Measurements from ENCODE around the gene KIF15.
A peak's percentile ranks its signal among the peaks of the same experiment; 100 is the strongest.
"Not testable (repeated sequence)": the region's sequence is repeated elsewhere in the genome, so short reads cannot be mapped to it uniquely, and the experiment has no call there.

The KIF15 gene

GRCh38 chr3:44821206-44821605 is 59.6 kb downstream of the KIF15 start:
- not testable (repeated sequence) for DNase-seq

GRCh38 chr3:44825264-44825925 is 63.8 kb downstream of the KIF15 start:
- no peak for DNase-seq

GRCh38 chr3:44827196-44827595 is 65.6 kb downstream of the KIF15 start:
- DNase-seq, result no peak

GRCh38 chr3:44831232-44831631 is 69.6 kb downstream of the KIF15 start:
- DNase-seq, result no peak

GRCh38 chr3:44832032-44832431 is 70.4 kb downstream of the KIF15 start:
- DNase-seq, result no peak

- no peak for DNase-seq
These were observed 71.4 kb downstream of the KIF15 start for GRCh38 chr3:44832965-44833364.

- no peak for DNase-seq
These were observed 71.8 kb downstream of the KIF15 start for GRCh38 chr3:44833394-44833793.

GRCh38 chr3:44835684-44836083 is 74.1 kb downstream of the KIF15 start:
- DNase-seq, result no peak

- no peak for DNase-seq
These were observed 80.8 kb downstream of the KIF15 start for GRCh38 chr3:44842376-44842775.

GRCh38 chr3:44845528-44846520 is 84.2 kb downstream of the KIF15 start:
- DNase-seq, result no peak

GRCh38 chr3:44848634-44849033 is 87.0 kb downstream of the KIF15 start:
- DNase-seq, result no peak

- not testable (repeated sequence) for DNase-seq
These were observed 95.1 kb downstream of the KIF15 start for GRCh38 chr3:44856663-44857062.

GRCh38 chr3:44860117-44860516 is 98.5 kb downstream of the KIF15 start:
- DNase-seq, result no peak

- peak; percentile 92 for DNase-seq
These were observed 100.0 kb downstream of the KIF15 start, which contains the start of gene TMEM42 for GRCh38 chr3:44861412-44862225. Gene TMEM42 (plus strand): TSS chr3:44861912. CDS start chr3:44861925, 13 bp downstream.

- no peak for DNase-seq
These were observed 100.6 kb downstream of the KIF15 start for GRCh38 chr3:44862226-44862637.

- DNase-seq, result peak; percentile 20
These were observed 103.9 kb downstream of the KIF15 start for GRCh38 chr3:44865272-44866035.

- no peak for DNase-seq
These were observed 106.0 kb downstream of the KIF15 start for GRCh38 chr3:44867421-44868111.

- no peak for DNase-seq
These were observed 108.9 kb downstream of the KIF15 start for GRCh38 chr3:44870375-44871061.

- DNase-seq, result no peak
These were observed 112.7 kb downstream of the KIF15 start, which contains the start of gene TGM4 for GRCh38 chr3:44874308-44874707. Gene TGM4 (plus strand): TSS chr3:44874608. CDS start chr3:44874679, 71 bp downstream.

GRCh38 chr3:44875596-44875995 is 114.0 kb downstream of the KIF15 start:
- DNase-seq, result no peak

GRCh38 chr3:44877333-44877732 is 115.7 kb downstream of the KIF15 start:
- no peak for DNase-seq

Measured in CD4-positive, alpha-beta T cell treated with Interleukin-12 subunit alpha and Interleukin-12 subunit beta, for 1 hour (primary cell).